Measurements from ENCODE around the gene ALDOB. TPM values are rescaled to one million over a fixed set of nuclear protein-coding genes. Genes with fewer than 3 reads are reported as not detected.

The ALDOB gene
- total RNA-seq, 1 experiment from 2014 or later = not detected

DNA sequence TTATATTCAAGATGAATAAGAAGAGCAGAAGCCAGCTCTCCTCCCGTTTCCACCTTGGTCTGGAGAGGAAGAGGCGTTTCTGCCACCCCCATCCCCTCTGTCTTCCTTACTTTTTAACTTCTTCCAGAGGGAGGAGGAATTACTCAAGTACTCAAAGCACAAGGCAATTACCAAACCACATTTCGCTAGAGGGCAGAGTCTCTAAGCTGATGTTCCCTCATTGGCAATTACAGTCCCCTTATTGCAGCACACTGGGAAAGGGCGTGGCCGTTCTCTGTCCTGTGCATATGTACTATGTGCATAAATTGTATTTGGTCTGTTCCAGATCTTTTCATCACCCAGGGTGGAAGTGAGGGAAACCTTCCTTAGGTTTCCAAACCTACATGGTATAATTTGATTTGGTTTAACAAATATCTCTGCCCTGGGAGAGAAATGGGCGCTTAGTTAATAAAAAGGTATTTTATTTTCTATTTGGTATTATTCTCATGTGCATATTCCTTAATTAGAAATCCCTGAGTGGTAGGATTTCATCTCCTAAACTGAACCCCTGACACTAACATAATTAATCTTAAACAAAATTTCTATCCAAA, 29.8 kb upstream of the ALDOB start:
- Histone ChIP-seq H3K9me3 (no peaks in the 10 kb centered on the region), H3K27me3 (no peaks in the 10 kb centered on the region), H3K4me3 (no peak overlapping the region), H3K36me3 (no peaks in the 10 kb centered on the region)
- DNase-seq = peak; percentile 74

DNA sequence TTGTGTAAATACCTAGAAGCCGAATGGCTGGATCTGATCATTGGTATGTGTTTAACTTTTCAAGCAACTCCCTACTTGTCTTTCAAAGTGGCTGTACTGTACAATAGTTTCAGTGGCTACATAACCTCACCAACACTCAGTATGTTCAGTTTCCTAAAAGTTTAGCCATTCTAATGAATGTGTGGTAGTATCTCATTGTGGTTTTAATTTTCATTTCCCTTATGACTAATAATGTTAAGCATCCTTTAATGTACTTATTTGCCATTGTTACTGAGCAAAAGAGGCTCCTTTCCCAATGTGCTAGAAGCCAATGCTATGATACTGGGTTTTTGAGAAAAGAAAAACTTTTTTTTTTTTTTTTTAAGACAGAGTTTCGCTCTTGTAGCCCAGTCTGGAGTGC, 27.8 kb upstream of the ALDOB start:
- DNase-seq = no peak
- Histone ChIP-seq H3K4me3 (no peak overlapping the region), H3K36me3 (no peaks in the 10 kb centered on the region), H3K9me3 (no peaks in the 10 kb centered on the region), H3K27me3 (no peaks in the 10 kb centered on the region)

GRCh38 chr9:101462558-101462957, 27.0 kb upstream of the ALDOB start:
- H3K9me3 ChIP-seq = no peaks in the 10 kb centered on the region
- H3K4me3 ChIP-seq = no peak overlapping the region
- peak; percentile 66 for DNase-seq
- H3K27me3 ChIP-seq = no peaks in the 10 kb centered on the region
- H3K36me3 ChIP-seq = no peaks in the 10 kb centered on the region

- H3K27me3 ChIP-seq = no peaks in the 10 kb centered on the region
- H3K36me3 ChIP-seq = no peaks in the 10 kb centered on the region
- DNase-seq = no peak
- H3K4me3 ChIP-seq = no peak overlapping the region
- H3K9me3 ChIP-seq = no peaks in the 10 kb centered on the region
Observed at GRCh38 chr9:101460965-101461364, 25.4 kb upstream of the ALDOB start.

DNA sequence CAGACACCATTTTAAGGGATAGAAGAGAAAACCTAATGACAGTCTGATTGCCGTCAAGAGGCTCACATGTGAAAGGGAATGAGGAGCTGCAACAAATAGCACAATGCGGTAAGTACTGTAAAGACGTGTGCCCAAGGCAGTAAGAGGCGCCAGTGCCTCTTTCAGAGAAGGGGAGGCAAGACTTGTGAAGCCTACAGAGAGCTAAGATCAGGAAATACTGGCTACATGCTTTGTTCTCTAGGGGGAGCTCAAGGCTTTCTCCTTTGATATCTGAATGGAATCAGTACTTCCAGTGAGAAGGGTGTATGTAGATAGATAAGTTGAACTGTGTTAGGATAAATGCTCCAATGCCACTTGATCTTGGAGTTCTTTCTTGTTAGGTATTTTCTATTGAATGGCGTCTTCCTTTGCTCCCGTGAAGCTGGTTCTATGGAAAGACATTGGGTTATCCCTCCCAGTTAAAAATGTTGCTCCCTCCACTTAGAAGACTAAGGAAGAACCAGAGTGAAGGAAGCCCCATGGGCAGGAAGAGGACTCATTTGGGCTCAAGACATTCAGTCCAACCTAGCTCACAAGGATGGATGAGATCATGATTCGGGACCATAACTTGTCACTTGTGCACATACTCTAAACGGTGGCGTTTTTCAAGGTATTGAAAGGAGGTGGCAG, 23.5 kb upstream of the ALDOB start:
- peak; percentile 43 for DNase-seq
- H3K4me3 ChIP-seq = no peak overlapping the region
- H3K27me3 ChIP-seq = no peaks in the 10 kb centered on the region
- H3K36me3 ChIP-seq = no peaks in the 10 kb centered on the region
- H3K9me3 ChIP-seq = no peaks in the 10 kb centered on the region

GRCh38 chr9:101457003-101457402, 21.4 kb upstream of the ALDOB start:
- Histone ChIP-seq H3K36me3 (no peaks in the 10 kb centered on the region), H3K9me3 (peaks cover 2% of the 10 kb centered on the region; the same call in 1 of the 2 replicates), H3K27me3 (no peaks in the 10 kb centered on the region), H3K4me3 (no peak overlapping the region)
- no peak for DNase-seq

DNA sequence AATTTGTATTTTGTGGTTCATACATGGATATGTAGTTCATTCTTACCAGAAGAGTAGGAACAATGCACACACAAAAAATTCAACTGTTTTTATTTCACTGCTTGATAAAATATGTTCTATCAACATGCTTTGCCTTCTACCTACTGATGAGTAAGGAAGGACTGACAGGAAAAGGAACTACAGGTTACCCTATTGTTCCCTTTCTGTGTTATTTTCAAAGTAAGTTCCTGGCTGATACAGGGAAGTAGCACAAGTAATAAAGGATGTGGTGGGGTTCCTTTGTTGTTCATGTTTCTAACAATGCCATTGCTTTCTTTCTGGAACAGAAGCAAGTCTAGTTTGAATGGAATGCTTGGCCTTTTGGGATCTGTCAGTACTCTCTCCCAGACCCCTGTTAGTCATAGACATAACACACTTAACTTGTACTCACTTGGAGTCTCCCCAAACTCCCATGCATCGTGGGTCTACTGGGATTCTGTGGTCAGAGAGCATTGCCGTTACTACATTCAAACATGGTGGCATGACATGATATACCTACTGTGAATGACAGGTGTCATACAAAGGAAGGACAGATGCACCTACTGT, 20.2 kb upstream of the ALDOB start:
- Histone ChIP-seq H3K4me3 (no peak overlapping the region), H3K9me3 (peaks cover 2% of the 10 kb centered on the region; the same call in 1 of the 2 replicates), H3K36me3 (no peaks in the 10 kb centered on the region), H3K27me3 (no peaks in the 10 kb centered on the region)
- DNase-seq = no peak

- H3K4me3 ChIP-seq = no peak overlapping the region
- peak; percentile 27 for DNase-seq
- H3K27me3 ChIP-seq = no peaks in the 10 kb centered on the region
- peaks cover 2% of the 10 kb centered on the region; the same call in 1 of the 2 replicates for H3K9me3 ChIP-seq
- H3K36me3 ChIP-seq = no peaks in the 10 kb centered on the region
Observed at GRCh38 chr9:101453776-101454570, 18.4 kb upstream of the ALDOB start.

GRCh38 chr9:101451498-101451897, 15.9 kb upstream of the ALDOB start:
- H3K36me3 ChIP-seq = no peaks in the 10 kb centered on the region
- H3K4me3 ChIP-seq = no peak overlapping the region
- peaks cover 2% of the 10 kb centered on the region; the same call in 1 of the 2 replicates for H3K9me3 ChIP-seq
- no peak for DNase-seq
- H3K27me3 ChIP-seq = no peaks in the 10 kb centered on the region

GRCh38 chr9:101450931-101451330, 15.4 kb upstream of the ALDOB start:
- Histone ChIP-seq H3K36me3 (no peaks in the 10 kb centered on the region), H3K9me3 (peaks cover 2% of the 10 kb centered on the region; the same call in 1 of the 2 replicates), H3K27me3 (no peaks in the 10 kb centered on the region), H3K4me3 (no peak overlapping the region)
- DNase-seq = no peak

GRCh38 chr9:101449071-101449721, 13.6 kb upstream of the ALDOB start:
- peak; percentile 78 for DNase-seq
- Histone ChIP-seq H3K36me3 (no peaks in the 10 kb centered on the region), H3K9me3 (peaks cover 2% of the 10 kb centered on the region; the same call in 1 of the 2 replicates), H3K27me3 (no peaks in the 10 kb centered on the region), H3K4me3 (peak overlapping the region; percentile 65)

DNA sequence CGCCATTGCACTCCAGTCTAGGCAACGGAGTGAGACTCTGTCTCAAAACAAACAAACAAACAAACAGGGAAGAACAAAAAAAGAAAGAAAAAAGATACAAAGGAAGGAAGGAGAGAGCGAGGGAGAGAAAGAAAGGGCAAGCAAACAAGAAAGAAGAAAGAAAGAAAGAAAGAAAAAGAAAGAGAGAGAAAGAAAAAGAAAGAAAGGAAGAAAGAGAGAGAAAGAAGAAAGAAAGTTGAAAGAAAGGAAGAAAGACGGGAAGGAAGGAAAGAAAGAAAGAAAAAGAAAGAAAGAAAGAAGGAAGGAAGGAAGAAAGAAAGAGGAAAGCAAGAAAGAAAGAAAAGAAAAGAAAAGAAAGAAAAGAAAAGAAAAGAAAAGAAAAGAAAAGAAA, 13.1 kb upstream of the ALDOB start:
- Histone ChIP-seq H3K9me3 (peaks cover 2% of the 10 kb centered on the region; the same call in 1 of the 2 replicates), H3K36me3 (no peaks in the 10 kb centered on the region), H3K27me3 (no peaks in the 10 kb centered on the region), H3K4me3 (peak overlapping the region; percentile 65)
- DNase-seq = no peak

DNA sequence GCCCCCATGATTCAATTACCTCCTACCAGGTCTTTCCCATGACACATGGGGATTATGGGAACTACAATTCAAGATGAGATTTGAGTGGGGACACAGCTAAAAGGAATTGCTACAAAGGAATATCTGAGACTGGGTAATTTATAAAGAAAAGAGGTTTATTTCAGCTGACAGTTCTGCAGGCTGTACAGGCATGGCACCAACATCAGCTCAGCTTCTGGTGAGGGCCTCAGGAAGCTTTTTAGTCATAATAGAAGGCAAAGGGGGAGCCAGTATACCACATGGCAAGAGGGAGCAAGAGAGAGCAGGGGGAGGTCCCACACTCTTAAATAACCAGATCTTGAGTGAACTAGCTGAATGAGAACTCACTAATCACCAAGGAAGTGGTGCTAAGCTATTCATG, 11.2 kb upstream of the ALDOB start:
- no peak for DNase-seq
- no peaks in the 10 kb centered on the region for H3K27me3 ChIP-seq
- no peak overlapping the region for H3K4me3 ChIP-seq
- H3K9me3 ChIP-seq = no peaks in the 10 kb centered on the region
- no peaks in the 10 kb centered on the region for H3K36me3 ChIP-seq

- no peaks in the 10 kb centered on the region for H3K27me3 ChIP-seq
- no peaks in the 10 kb centered on the region for H3K36me3 ChIP-seq
- H3K4me3 ChIP-seq = peak overlapping the region; percentile 32
- no peaks in the 10 kb centered on the region for H3K9me3 ChIP-seq
- DNase-seq = no peak
Observed at GRCh38 chr9:101445353-101446029, 9.9 kb upstream of the ALDOB start.

- no peaks in the 10 kb centered on the region for H3K36me3 ChIP-seq
- DNase-seq = no peak
- no peaks in the 10 kb centered on the region for H3K27me3 ChIP-seq
- peaks cover 4% of the 10 kb centered on the region; the same call in 1 of the 2 replicates for H3K9me3 ChIP-seq
- H3K4me3 ChIP-seq = no peak overlapping the region
Observed at GRCh38 chr9:101443364-101443771, 7.8 kb upstream of the ALDOB start.

- no peak for DNase-seq
- Histone ChIP-seq H3K27me3 (no peaks in the 10 kb centered on the region), H3K36me3 (no peaks in the 10 kb centered on the region), H3K9me3 (peaks cover 4% of the 10 kb centered on the region; the same call in 1 of the 2 replicates), H3K4me3 (no peak overlapping the region)
Observed at GRCh38 chr9:101442736-101443135, 7.2 kb upstream of the ALDOB start.
